ENCODE data around the gene PIGU.
"Not testable (repeated sequence)": the region's sequence is repeated elsewhere in the genome, so short reads cannot be mapped to it uniquely, and the experiment has no call there.

The PIGU gene

DNA sequence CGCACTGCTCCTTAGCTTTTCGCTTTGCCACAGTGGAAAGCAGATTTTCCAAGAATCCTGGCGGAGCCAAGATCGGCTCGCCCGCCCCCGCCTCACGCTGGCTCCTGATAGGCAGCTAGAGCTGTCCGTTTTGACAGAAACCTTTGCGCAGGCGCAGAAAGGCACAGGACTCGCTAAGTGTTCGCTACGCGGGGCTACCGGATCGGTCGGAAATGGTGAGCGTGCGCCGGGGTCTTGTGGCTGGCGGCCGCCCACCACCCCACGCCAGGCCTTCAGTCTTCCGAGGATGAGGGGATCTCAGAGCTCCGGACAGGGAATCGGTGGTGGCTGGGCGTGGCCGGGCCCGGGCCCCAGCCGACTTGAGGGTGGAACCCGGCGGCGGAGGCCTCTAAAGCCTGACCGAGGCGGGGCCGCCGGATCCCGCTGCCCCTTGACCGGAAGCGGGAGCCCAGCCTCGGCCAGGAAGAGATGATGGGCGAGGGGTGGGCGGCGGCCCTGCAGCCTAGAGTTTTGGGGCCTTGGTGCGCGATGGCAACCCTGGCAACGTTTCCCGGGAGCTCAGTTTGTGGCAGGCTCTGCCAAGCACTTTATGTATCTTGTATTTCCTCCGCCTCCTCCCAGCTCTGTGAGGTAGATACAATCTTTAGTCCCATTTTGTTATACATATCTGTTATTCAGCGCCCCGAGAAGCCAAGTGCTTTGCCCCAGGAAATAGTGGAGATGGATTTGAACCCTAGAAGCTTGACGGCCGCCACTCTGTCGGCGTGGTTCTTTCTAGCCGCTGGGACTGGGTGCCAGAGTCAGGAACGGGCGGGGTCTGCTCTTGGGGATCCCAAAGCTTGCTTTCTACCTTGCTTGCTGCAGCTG is 160.4 kb downstream of the PIGU start, which contains the start of gene DYNLRB1:
TSS of gene DYNLRB1 (plus strand) at position 176 of the 867 bp plus-strand sequence. CDS start at position 213, 37 bp downstream.
- Histone ChIP-seq H3K4me3 (ENCODE audit: low read depth, low read length) (peak within 1 kb of the TSS; percentile 95), H3K36me3 (ENCODE audit: control insufficient read depth, insufficient read depth, low read length) (0 out of 2 replicates have a peak, but pooled peaks cover 14% of the 10 kb centered on the region), H3K4me1 (ENCODE audit: control insufficient read depth, insufficient read depth, low read length) (0 out of 2 replicates have a peak, but pooled peaks cover 5% of the 10 kb centered on the region), H3K9ac (ENCODE audit: low read depth, low read length) (peak within 1 kb of the TSS; percentile 81), H3K27ac (ENCODE audit: low read depth, low read length) (peak within 1 kb of the TSS; percentile 91), H3K27me3 (ENCODE audit: control insufficient read depth, insufficient read depth, low read length) (no peaks in the 10 kb centered on the region), H3K9me3 (ENCODE audit: control insufficient read depth, insufficient read depth, low read length) (no peaks in the 10 kb centered on the region)

DNA sequence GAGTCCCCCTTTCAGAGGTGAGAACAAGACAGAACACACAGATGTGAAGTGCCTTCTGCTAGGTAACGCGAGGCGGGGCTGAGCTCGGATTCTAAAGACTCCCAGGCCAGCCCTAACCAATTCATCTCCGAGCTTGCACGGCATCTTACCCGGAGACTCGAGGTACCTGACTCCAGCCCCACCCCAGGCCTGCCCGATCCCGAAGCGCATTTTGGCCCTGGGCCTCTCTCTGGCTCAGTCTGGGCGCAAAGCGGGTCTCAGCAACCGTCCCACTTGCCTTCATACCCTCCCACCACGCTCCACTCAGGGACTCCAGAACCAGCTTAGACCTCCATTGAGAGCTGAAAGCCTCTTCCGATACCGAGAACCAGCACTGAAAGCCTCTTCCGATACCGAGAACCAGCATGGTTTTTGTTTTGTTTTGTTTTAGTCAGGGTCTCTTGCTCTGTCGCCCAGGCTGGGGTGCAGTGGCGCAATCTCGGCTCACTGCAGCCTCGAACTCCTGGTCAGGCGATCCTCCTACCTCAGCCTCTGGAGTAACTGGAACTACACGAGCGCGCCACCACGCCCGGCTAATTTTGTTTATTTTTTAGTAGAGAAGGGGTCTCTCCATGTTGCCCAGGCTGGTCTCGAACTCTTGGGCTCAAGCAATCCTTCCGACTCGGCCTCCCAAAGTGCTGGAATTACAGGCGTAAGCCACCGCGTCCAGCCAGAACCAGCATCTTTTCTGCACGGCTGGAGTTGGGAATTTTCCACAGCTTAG is 161.2 kb downstream of the PIGU start:
- Histone ChIP-seq H3K4me1 (ENCODE audit: control insufficient read depth, insufficient read depth, low read length) (0 out of 2 replicates have a peak, but pooled peaks cover 5% of the 10 kb centered on the region), H3K9me3 (ENCODE audit: control insufficient read depth, insufficient read depth, low read length) (no peaks in the 10 kb centered on the region), H3K9ac (ENCODE audit: low read depth, low read length) (peak overlapping the region; percentile 81), H3K4me3 (ENCODE audit: low read depth, low read length) (peak overlapping the region; percentile 95), H3K27me3 (ENCODE audit: control insufficient read depth, insufficient read depth, low read length) (no peaks in the 10 kb centered on the region), H3K27ac (ENCODE audit: low read depth, low read length) (peak overlapping the region; percentile 91), H3K36me3 (ENCODE audit: control insufficient read depth, insufficient read depth, low read length) (peaks cover 16% of the 10 kb centered on the region; the same call in 1 of the 2 replicates)

DNA sequence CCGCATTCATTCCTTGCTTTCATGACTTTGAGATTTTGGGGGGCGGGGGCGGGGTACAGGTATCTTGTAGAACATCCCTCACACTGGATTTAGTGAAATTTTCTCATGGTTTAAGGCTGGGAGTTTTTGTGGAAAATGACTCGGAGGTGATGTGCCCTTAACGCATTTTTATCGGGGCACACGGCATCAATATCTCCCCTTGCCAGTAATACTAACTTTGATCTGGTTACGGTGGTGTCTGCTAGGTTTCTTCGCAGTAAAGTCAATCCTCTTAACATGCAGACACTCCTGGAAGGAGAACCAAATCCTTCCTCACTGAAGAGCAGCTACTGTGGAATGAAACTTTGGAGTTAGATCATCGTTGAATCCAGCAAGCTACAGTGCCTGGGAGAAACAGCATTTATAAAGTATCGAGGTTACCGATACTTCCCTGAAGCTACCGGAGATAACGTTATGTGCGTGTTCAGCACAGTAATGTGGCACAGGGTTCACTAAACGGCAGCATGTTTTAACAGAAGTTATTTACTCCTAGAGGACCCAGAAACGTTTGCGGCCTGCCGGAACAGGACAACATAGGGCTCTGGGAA is 161.9 kb downstream of the PIGU start:
- peak overlapping the region; percentile 95 for H3K4me3 ChIP-seq (ENCODE audit: low read depth, low read length)
- no peak overlapping the region for H3K9ac ChIP-seq (ENCODE audit: low read depth, low read length)
- no peaks in the 10 kb centered on the region for H3K9me3 ChIP-seq (ENCODE audit: control insufficient read depth, insufficient read depth, low read length)
- H3K27me3 ChIP-seq (ENCODE audit: control insufficient read depth, insufficient read depth, low read length), result no peaks in the 10 kb centered on the region
- H3K4me1 ChIP-seq (ENCODE audit: control insufficient read depth, insufficient read depth, low read length), result 0 out of 2 replicates have a peak, but pooled peaks cover 5% of the 10 kb centered on the region
- H3K36me3 ChIP-seq (ENCODE audit: control insufficient read depth, insufficient read depth, low read length), result peaks cover 16% of the 10 kb centered on the region; the same call in 1 of the 2 replicates
- peak overlapping the region; percentile 91 for H3K27ac ChIP-seq (ENCODE audit: low read depth, low read length)

DNA sequence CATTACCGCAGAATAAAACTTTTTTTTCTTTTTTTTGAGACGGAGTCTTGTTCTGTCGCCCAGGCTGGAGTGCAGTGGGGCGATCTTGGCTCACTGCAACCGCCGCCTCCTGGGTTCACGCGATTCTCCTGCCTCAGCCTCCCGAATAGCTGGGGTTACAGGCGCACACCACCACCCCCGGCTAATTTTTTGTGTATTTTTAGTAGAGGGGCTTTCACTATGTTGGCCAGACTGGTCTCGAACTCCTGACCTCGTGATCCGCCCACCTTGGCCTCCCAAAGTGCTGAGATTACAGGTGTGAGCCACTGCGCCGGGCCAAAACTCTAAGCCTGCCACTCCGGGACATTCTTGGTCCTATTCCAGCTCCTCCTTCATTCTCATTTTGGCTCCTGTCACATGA is 162.9 kb downstream of the PIGU start:
- not testable (repeated sequence) for H3K4me3 ChIP-seq (ENCODE audit: low read depth, low read length)

DNA sequence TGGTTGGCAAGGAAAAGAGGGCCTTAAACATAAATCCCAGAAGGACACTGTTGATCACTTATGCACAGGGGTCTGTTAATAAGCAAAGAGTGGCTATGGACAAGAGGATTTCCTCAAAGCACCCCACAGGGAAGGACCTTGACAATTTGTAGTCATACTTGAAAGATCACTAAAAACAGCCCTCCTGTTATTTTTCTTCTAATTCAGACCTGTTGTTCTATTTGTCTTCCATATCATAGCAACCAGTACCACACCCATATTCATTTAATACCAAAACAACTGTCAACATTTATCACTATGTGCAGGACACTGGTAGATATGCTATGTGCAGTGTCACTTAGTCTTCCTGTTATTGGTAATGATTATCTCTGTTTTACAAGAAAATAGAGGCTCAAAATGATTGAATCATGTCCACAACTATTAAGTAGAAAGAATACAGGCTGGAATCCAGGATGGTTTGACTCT is 163.9 kb downstream of the PIGU start:
- no peaks in the 10 kb centered on the region for H3K27me3 ChIP-seq (ENCODE audit: control insufficient read depth, insufficient read depth, low read length)
- H3K9ac ChIP-seq (ENCODE audit: low read depth, low read length), result no peak overlapping the region
- peaks cover 25% of the 10 kb centered on the region for H3K36me3 ChIP-seq (ENCODE audit: control insufficient read depth, insufficient read depth, low read length)
- 0 out of 2 replicates have a peak, but pooled peaks cover 5% of the 10 kb centered on the region for H3K4me1 ChIP-seq (ENCODE audit: control insufficient read depth, insufficient read depth, low read length)
- no peaks in the 10 kb centered on the region for H3K9me3 ChIP-seq (ENCODE audit: control insufficient read depth, insufficient read depth, low read length)
- H3K27ac ChIP-seq (ENCODE audit: low read depth, low read length), result no peak overlapping the region
- no peak overlapping the region for H3K4me3 ChIP-seq (ENCODE audit: low read depth, low read length)

More for the DNA sequence above, 162.9 kb downstream of the PIGU start:
- H3K4me1 ChIP-seq (ENCODE audit: control insufficient read depth, insufficient read depth, low read length); H3K27ac ChIP-seq (ENCODE audit: low read depth, low read length); H3K9ac ChIP-seq (ENCODE audit: low read depth, low read length); H3K27me3 ChIP-seq (ENCODE audit: control insufficient read depth, insufficient read depth, low read length); H3K9me3 ChIP-seq (ENCODE audit: control insufficient read depth, insufficient read depth, low read length): not testable (repeated sequence)
- H3K36me3 ChIP-seq (ENCODE audit: control insufficient read depth, insufficient read depth, low read length), result peaks cover 16% of the 10 kb centered on the region

DNA sequence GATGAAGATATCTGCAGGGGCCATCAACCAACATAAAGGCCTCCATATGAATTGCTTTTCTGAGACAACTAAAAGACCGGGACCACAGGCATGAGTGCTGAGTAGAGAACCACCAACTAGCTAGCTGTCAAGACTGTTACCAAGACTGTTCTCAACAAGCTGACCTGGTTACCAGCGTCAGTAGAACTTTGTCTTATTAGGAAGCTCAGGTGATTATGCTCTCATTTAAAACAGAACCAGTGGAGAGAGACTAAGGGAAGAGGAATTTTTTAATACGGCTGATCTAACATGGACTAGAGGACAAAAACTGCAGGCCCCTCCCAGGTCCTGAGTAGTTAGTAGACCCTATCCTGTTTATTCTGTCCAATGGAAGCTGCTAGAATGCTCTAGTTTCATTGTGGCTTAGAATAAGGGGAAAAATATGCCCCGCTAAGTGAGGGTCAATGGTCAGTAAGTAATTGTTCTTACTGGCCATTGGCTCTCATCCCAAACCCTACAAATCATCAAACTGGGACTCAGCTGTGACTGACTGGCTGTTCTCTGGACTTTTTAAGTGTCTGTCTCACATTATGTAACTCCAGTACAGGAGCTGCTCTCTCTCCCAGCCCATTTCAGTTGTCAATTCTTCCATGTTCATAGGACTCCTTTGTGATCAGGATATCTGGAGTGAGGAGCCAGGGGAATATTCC is 164.5 kb downstream of the PIGU start:
- H3K27me3 ChIP-seq (ENCODE audit: control insufficient read depth, insufficient read depth, low read length), result no peaks in the 10 kb centered on the region
- no peak overlapping the region for H3K27ac ChIP-seq (ENCODE audit: low read depth, low read length)
- 0 out of 2 replicates have a peak, but pooled peaks cover 5% of the 10 kb centered on the region for H3K4me1 ChIP-seq (ENCODE audit: control insufficient read depth, insufficient read depth, low read length)
- H3K4me3 ChIP-seq (ENCODE audit: low read depth, low read length), result no peak overlapping the region
- no peak overlapping the region for H3K9ac ChIP-seq (ENCODE audit: low read depth, low read length)
- no peaks in the 10 kb centered on the region for H3K9me3 ChIP-seq (ENCODE audit: control insufficient read depth, insufficient read depth, low read length)
- H3K36me3 ChIP-seq (ENCODE audit: control insufficient read depth, insufficient read depth, low read length), result peaks cover 31% of the 10 kb centered on the region

DNA sequence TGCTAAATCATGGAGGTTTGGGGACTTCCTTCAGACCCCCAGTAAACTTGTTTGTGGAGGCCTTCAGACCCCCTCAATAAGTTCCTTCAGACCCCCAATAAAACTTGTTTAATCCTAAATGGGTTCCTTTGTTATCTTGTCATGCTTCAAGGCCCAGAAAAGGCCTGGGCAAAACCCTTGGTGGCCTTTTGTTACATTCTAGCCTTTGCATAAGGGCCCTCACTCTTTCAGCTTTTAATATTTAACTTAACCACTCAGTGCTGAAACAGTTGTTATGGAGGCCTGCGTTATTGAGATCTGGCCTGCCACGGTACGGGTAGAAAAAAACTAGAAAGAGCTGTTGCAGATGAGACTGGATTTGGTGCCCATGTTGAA is 165.0 kb downstream of the PIGU start:
- H3K9me3 ChIP-seq (ENCODE audit: control insufficient read depth, insufficient read depth, low read length), result no peaks in the 10 kb centered on the region
- no peak overlapping the region for H3K27ac ChIP-seq (ENCODE audit: low read depth, low read length)
- H3K9ac ChIP-seq (ENCODE audit: low read depth, low read length), result no peak overlapping the region
- H3K27me3 ChIP-seq (ENCODE audit: control insufficient read depth, insufficient read depth, low read length), result no peaks in the 10 kb centered on the region
- peaks cover 34% of the 10 kb centered on the region for H3K36me3 ChIP-seq (ENCODE audit: control insufficient read depth, insufficient read depth, low read length)
- no peak overlapping the region for H3K4me3 ChIP-seq (ENCODE audit: low read depth, low read length)
- H3K4me1 ChIP-seq (ENCODE audit: control insufficient read depth, insufficient read depth, low read length), result 0 out of 2 replicates have a peak, but pooled peaks cover 5% of the 10 kb centered on the region

DNA sequence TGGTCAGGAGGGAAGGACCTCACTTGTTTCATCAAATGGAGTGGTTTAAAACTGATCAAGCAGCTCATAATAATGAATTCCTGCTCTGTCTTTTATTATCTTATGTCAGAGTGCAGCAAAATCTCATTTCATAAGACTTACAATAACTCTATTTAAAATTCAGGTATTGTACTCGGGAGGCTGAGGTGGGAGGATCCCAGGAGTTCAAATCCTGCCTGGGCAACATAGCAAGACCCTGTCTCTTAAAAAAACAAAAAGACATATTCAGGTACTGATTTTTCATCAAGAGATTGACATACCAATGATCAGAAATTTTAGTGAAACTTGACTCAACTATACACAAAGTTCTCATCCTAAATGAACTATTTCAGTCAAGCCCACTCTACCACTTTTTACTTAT is 166.3 kb downstream of the PIGU start:
- 0 out of 2 replicates have a peak, but pooled peaks cover 5% of the 10 kb centered on the region for H3K4me1 ChIP-seq (ENCODE audit: control insufficient read depth, insufficient read depth, low read length)
- H3K4me3 ChIP-seq (ENCODE audit: low read depth, low read length), result no peak overlapping the region
- H3K36me3 ChIP-seq (ENCODE audit: control insufficient read depth, insufficient read depth, low read length), result peaks cover 45% of the 10 kb centered on the region
- no peak overlapping the region for H3K9ac ChIP-seq (ENCODE audit: low read depth, low read length)
- H3K9me3 ChIP-seq (ENCODE audit: control insufficient read depth, insufficient read depth, low read length), result no peaks in the 10 kb centered on the region
- no peaks in the 10 kb centered on the region for H3K27me3 ChIP-seq (ENCODE audit: control insufficient read depth, insufficient read depth, low read length)
- no peak overlapping the region for H3K27ac ChIP-seq (ENCODE audit: low read depth, low read length)

Data from HUES48 (cell line).